Measurements from ENCODE around the gene DNAJB6.

The DNAJB6 gene

DNA sequence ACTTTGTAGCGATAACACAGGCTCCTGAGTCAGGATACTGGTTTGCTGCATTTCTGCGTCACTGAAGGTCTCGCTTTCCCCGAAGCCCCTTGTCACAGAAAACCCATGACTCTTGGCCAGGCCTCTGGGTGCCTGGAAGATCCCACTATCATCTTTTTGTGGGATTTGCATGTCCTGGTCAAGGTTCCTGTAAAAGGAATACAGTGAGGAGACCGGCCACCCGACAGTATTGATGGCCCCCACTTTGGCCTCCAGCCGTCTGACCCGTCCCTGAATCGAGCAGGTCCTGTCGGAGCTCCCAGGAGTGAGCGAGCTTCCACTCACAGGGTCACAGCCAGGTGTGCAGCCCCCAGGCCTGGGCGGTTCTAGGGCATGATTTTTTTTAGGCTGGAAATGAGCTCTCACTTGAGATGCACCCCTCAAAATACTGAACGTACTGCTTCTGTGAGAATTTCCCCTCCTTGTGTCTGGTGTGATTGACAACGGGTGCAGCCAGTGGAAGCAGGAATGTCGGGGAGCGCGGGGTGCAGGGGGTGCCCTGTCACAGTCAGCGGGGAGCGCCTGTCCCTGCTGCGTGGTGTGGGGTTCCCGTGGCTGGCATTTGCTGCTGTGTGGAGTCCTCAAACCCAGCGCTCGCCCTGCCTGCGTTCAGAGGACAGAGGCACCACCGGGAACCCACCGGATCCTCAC, 75.8 kb downstream of the DNAJB6 start:
- Histone ChIP-seq H3K9me3 (ENCODE audit: insufficient read depth, low read depth, low read length) (no peaks in the 10 kb centered on the region), H3K27ac (ENCODE audit: low read depth, low read length) (peak overlapping the region; percentile 70), H3K27me3 (ENCODE audit: insufficient read depth, low read length) (no peaks in the 10 kb centered on the region), H3K4me3 (ENCODE audit: low read length) (no peak overlapping the region), H3K36me3 (ENCODE audit: insufficient read depth, low read length) (peaks cover 68% of the 10 kb centered on the region), H3K9ac (ENCODE audit: low read depth, low read length) (peak overlapping the region; percentile 19; the same call in 1 of the 2 replicates), H3K4me1 (ENCODE audit: insufficient read depth, low read length) (peaks cover 25% of the 10 kb centered on the region)
- WGBS: 93% methylated on average over 26 of the region's 26 CpGs

DNA sequence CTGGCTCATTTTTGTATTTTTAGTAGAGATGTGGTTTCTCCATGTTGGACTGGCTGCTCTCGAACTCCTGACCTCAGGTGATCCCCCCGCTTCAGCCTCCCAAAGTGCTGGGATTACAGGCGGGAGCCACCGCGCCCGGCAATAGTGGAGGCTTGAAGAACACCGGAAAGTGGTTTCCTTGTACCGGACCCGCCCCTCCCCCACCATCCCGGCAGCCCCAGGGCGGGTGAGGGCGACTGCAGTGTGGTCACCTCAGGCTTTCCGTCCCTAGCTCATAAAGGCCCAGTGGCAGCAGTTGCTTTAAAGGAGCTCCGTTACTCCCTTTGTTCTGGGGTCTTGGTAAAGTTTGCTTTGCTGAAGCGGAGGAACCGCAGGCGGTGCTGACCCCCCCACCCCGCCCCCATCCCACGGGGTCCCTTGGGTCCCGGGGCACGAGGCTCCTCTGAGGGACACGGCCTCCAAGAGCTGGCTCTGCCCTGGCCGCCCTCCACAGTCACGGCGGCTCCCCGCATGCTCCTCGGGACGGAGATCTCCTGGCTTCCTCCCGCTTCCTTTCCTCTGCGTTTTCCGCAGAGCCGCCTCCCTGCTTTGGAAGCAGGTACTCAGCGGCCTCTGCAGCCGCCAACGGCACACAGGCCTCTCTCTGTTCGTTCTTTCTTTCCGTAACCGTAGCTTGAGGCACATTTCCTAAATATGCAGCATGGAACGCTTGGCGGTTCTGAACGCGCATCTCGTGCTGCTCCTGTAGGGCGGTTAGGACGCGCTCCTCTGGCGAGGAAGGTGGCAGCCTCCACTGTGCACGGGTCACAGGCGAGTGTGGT, 77.3 kb downstream of the DNAJB6 start:
- H3K36me3 ChIP-seq (ENCODE audit: insufficient read depth, low read length): peaks cover 63% of the 10 kb centered on the region
- no peaks in the 10 kb centered on the region for H3K27me3 ChIP-seq (ENCODE audit: insufficient read depth, low read length)
- no peak overlapping the region for H3K4me3 ChIP-seq (ENCODE audit: low read length)
- WGBS: 92% methylated on average over 49 of the region's 49 CpGs
- no peaks in the 10 kb centered on the region for H3K9me3 ChIP-seq (ENCODE audit: insufficient read depth, low read depth, low read length)
- H3K9ac ChIP-seq (ENCODE audit: low read depth, low read length): no peak overlapping the region
- peaks cover 25% of the 10 kb centered on the region for H3K4me1 ChIP-seq (ENCODE audit: insufficient read depth, low read length)
- no peak overlapping the region for H3K27ac ChIP-seq (ENCODE audit: low read depth, low read length)

GRCh38 chr7:157414702-157415096, 77.9 kb downstream of the DNAJB6 start:
- peaks cover 60% of the 10 kb centered on the region for H3K36me3 ChIP-seq (ENCODE audit: insufficient read depth, low read length)
- no peaks in the 10 kb centered on the region for H3K9me3 ChIP-seq (ENCODE audit: insufficient read depth, low read depth, low read length)
- H3K27ac ChIP-seq (ENCODE audit: low read depth, low read length): no peak overlapping the region
- H3K4me3 ChIP-seq (ENCODE audit: low read length): no peak overlapping the region
- no peak overlapping the region for H3K9ac ChIP-seq (ENCODE audit: low read depth, low read length)
- WGBS: 95% methylated on average over 8 of the region's 8 CpGs
- H3K4me1 ChIP-seq (ENCODE audit: insufficient read depth, low read length): peaks cover 25% of the 10 kb centered on the region
- H3K27me3 ChIP-seq (ENCODE audit: insufficient read depth, low read length): no peaks in the 10 kb centered on the region

DNA sequence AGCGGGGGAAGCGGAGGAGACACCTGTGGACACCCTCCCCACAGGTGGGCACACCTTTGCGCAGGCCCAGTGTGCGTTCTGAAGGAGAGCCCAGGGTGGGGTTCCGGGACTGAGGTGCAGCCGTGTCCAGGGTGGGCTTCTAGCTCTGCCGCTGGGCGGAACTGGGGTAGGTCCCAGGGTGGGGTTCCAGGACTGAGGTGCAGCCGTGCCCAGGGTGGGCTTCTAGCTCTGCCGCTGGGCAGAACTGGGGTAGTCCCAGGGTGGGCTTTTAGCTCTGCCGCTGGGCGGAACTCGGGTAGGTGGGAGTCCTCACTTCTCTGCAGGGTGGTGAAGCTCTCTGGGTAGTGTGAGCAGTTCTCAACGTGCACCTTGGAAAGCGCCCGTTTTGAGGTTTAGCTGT, 78.7 kb downstream of the DNAJB6 start:
- Histone ChIP-seq H3K9ac (ENCODE audit: low read depth, low read length) (no peak overlapping the region), H3K27me3 (ENCODE audit: insufficient read depth, low read length) (no peaks in the 10 kb centered on the region), H3K9me3 (ENCODE audit: insufficient read depth, low read depth, low read length) (no peaks in the 10 kb centered on the region), H3K4me3 (ENCODE audit: low read length) (no peak overlapping the region), H3K36me3 (ENCODE audit: insufficient read depth, low read length) (peaks cover 55% of the 10 kb centered on the region), H3K27ac (ENCODE audit: low read depth, low read length) (no peak overlapping the region), H3K4me1 (ENCODE audit: insufficient read depth, low read length) (peaks cover 25% of the 10 kb centered on the region)
- 92% methylated on average over 16 of the region's 16 CpGs for WGBS

DNA sequence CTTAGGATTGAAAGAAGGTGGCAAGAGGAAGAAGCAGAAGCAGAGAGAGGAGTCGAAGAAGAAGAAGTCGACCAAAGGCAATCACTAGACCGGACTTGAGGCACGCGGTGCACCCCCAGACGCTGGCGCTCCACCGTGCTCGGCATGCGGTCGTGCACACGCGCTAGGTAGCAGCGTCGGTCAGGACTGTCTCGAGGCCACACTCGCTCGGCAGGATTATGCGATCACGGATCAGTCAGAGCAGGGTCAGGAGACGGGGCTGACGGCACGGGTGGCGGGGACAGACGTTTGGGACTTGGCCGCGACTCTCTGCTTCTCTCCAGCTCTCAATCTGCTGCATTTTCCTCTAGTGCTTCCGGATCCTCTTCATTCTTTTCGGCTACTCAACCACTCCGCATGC, 79.2 kb downstream of the DNAJB6 start:
- Histone ChIP-seq H3K4me1 (ENCODE audit: insufficient read depth, low read length) (peaks cover 25% of the 10 kb centered on the region), H3K27ac (ENCODE audit: low read depth, low read length) (no peak overlapping the region), H3K4me3 (ENCODE audit: low read length) (no peak overlapping the region), H3K27me3 (ENCODE audit: insufficient read depth, low read length) (no peaks in the 10 kb centered on the region), H3K36me3 (ENCODE audit: insufficient read depth, low read length) (peaks cover 55% of the 10 kb centered on the region), H3K9ac (ENCODE audit: low read depth, low read length) (no peak overlapping the region; the same call in 1 of the 2 replicates), H3K9me3 (ENCODE audit: insufficient read depth, low read depth, low read length) (no peaks in the 10 kb centered on the region)
- WGBS: 97% methylated on average over 30 of the region's 30 CpGs

DNA sequence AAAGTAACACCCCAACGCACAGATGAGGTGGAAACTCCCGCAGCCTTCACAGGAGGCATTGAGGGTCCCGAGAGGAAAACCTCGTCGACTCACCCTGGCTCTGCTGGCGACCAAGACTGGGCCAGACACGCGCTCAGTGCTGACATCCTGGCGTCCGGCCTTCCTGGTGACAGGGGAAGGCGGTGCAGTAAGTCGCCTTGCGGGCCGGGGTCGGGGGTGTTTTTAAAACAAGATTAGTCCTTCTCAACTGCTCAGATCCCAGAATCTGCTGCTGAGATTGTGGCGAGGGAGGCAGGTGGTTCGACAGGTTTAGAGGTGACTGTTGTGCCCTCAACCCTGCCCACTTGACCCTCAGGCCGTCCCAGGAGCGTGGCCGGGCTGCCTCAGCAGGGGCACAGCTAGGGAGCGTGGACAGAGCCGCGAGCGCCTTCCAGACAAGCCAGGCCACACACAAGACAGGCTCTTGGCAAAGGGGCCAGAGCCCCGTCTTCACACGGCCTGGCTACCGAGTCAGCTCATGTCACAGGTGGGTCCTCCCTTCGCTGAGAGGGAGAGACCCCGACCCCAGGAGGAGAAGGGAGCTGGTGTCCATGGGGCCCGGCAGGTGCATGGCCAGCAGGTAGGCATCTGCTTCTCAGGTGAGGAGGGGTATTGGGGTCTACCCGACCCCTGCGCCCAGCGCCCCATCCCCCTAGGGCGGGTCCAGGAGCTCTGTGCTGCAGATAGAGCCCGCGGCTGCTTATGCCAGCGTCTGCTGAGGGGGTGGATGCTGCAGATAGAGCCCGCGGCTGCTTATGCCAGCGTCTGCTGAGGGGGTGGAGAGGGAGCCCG, 81.6 kb downstream of the DNAJB6 start:
- 95% methylated on average over 41 of the region's 41 CpGs for WGBS
- H3K4me3 ChIP-seq (ENCODE audit: low read length): no peak overlapping the region
- peaks cover 40% of the 10 kb centered on the region for H3K36me3 ChIP-seq (ENCODE audit: insufficient read depth, low read length)
- no peaks in the 10 kb centered on the region for H3K9me3 ChIP-seq (ENCODE audit: insufficient read depth, low read depth, low read length)
- no peak overlapping the region for H3K27ac ChIP-seq (ENCODE audit: low read depth, low read length)
- H3K4me1 ChIP-seq (ENCODE audit: insufficient read depth, low read length): peaks cover 4% of the 10 kb centered on the region
- H3K9ac ChIP-seq (ENCODE audit: low read depth, low read length): no peak overlapping the region
- no peaks in the 10 kb centered on the region for H3K27me3 ChIP-seq (ENCODE audit: insufficient read depth, low read length)

GRCh38 chr7:157419035-157419293, 82.2 kb downstream of the DNAJB6 start:
- H3K36me3 ChIP-seq (ENCODE audit: insufficient read depth, low read length): peaks cover 40% of the 10 kb centered on the region
- WGBS: 99% methylated on average over 7 of the region's 8 CpGs
- no peak overlapping the region for H3K9ac ChIP-seq (ENCODE audit: low read depth, low read length)

DNA sequence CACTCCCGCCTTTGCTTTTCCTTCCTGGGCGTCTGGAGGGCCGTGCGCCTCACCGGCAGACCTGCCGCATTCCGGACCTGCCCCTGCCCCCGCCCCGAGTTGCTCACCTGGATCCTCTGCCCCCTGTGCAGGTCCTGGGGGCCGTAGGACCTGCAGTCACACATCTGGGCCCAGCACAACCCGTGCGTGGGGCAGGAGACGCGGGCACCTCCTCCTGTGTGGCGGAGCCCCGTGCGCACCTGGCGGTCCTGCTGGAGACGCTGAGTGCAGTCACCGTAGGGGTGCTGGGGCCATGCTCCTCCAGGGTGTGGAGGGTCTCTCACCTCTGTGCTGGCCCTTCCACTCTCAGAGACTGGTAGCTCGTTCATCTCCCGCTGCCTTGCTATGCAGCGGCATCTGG, 85.5 kb downstream of the DNAJB6 start:
- no peaks in the 10 kb centered on the region for H3K27me3 ChIP-seq (ENCODE audit: insufficient read depth, low read length)
- H3K9me3 ChIP-seq (ENCODE audit: insufficient read depth, low read depth, low read length): no peaks in the 10 kb centered on the region
- no peaks in the 10 kb centered on the region for H3K4me1 ChIP-seq (ENCODE audit: insufficient read depth, low read length)
- H3K36me3 ChIP-seq (ENCODE audit: insufficient read depth, low read length): peaks cover 9% of the 10 kb centered on the region
- no peak overlapping the region for H3K4me3 ChIP-seq (ENCODE audit: low read length)
- WGBS: 91% methylated on average over 23 of the region's 23 CpGs
- H3K9ac ChIP-seq (ENCODE audit: low read depth, low read length): no peak overlapping the region
- no peak overlapping the region for H3K27ac ChIP-seq (ENCODE audit: low read depth, low read length)

More at GRCh38 chr7:157419035-157419293, 82.2 kb downstream of the DNAJB6 start:
- no peak overlapping the region for H3K27ac ChIP-seq (ENCODE audit: low read depth, low read length)
- no peaks in the 10 kb centered on the region for H3K27me3 ChIP-seq (ENCODE audit: insufficient read depth, low read length)
- no peaks in the 10 kb centered on the region for H3K9me3 ChIP-seq (ENCODE audit: insufficient read depth, low read depth, low read length)
- no peaks in the 10 kb centered on the region for H3K4me1 ChIP-seq (ENCODE audit: insufficient read depth, low read length)
- H3K4me3 ChIP-seq (ENCODE audit: low read length): no peak overlapping the region

DNA sequence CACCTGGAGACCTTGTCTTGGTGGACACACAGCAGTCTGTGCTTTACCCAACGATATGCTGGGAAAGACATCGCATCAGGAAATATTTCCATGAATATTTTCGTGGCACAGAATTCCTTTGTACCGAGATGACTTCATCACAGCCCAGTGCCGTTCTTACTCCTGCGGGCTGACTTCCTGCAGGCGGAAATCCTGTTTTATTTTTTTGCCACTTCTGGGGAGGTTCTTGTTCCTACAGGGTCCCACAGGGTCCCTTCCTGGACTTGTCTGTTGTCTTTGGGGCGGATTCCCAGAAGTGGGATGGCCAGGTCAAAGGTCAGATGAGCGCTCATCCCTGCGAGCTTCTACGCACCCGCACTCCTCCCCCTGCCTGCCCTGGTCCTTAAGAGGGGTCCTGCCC, 86.5 kb downstream of the DNAJB6 start:
- Histone ChIP-seq H3K36me3 (ENCODE audit: insufficient read depth, low read length) (peaks cover 5% of the 10 kb centered on the region; the same call in 1 of the 2 replicates), H3K9ac (ENCODE audit: low read depth, low read length) (no peak overlapping the region), H3K27me3 (ENCODE audit: insufficient read depth, low read length) (no peaks in the 10 kb centered on the region), H3K4me1 (ENCODE audit: insufficient read depth, low read length) (no peaks in the 10 kb centered on the region), H3K4me3 (ENCODE audit: low read length) (no peak overlapping the region), H3K27ac (ENCODE audit: low read depth, low read length) (no peak overlapping the region), H3K9me3 (ENCODE audit: insufficient read depth, low read depth, low read length) (no peaks in the 10 kb centered on the region)
- WGBS: 91% methylated on average over 12 of the region's 12 CpGs

- no peaks in the 10 kb centered on the region for H3K4me1 ChIP-seq (ENCODE audit: insufficient read depth, low read length)
- peaks cover 2% of the 10 kb centered on the region; the same call in 1 of the 2 replicates for H3K36me3 ChIP-seq (ENCODE audit: insufficient read depth, low read length)
- H3K4me3 ChIP-seq (ENCODE audit: low read length): no peak overlapping the region
- H3K27ac ChIP-seq (ENCODE audit: low read depth, low read length): no peak overlapping the region
- WGBS: 88% methylated on average over 31 of the region's 31 CpGs
- no peak overlapping the region for H3K9ac ChIP-seq (ENCODE audit: low read depth, low read length)
- H3K27me3 ChIP-seq (ENCODE audit: insufficient read depth, low read length): no peaks in the 10 kb centered on the region
- no peaks in the 10 kb centered on the region for H3K9me3 ChIP-seq (ENCODE audit: insufficient read depth, low read depth, low read length)
Measured at GRCh38 chr7:157423886-157424565, 87.2 kb downstream of the DNAJB6 start.
